ENCODE results near the gene RIPK1.
"Not testable (repeated sequence)": the region's sequence is repeated elsewhere in the genome, so short reads cannot be mapped to it uniquely, and the experiment has no call there.

Gene RIPK1

GRCh38 chr6:3068329-3069214, at the start of gene RIPK1:
RIPK1 (plus strand) TSS chr6:3068494; CDS start chr6:3076824, 8,330 bp downstream.
- peak; percentile 88 to 94 for DNase-seq (ENCODE audit: low read depth in 1 of 2, low spot score in 1 of 2)

- DNase-seq (ENCODE audit: low read depth in 1 of 2, low spot score in 1 of 2), result no peak
Observed at GRCh38 chr6:3019065-3019464, 49.2 kb upstream of the RIPK1 start.

GRCh38 chr6:3019749-3020320, 48.5 kb upstream of the RIPK1 start:
- DNase-seq (ENCODE audit: low read depth in 1 of 2, low spot score in 1 of 2), result no peak

GRCh38 chr6:3020976-3021598, 47.2 kb upstream of the RIPK1 start:
- not testable (repeated sequence) for DNase-seq (ENCODE audit: low read depth in 1 of 2, low spot score in 1 of 2)

- DNase-seq (ENCODE audit: low read depth in 1 of 2, low spot score in 1 of 2), result no peak
Observed at GRCh38 chr6:3022765-3023662, 45.3 kb upstream of the RIPK1 start.

GRCh38 chr6:3023663-3024483, 44.4 kb upstream of the RIPK1 start:
- peak; percentile 78 to 80 for DNase-seq (ENCODE audit: low read depth in 1 of 2, low spot score in 1 of 2)

GRCh38 chr6:3026791-3027626, 41.3 kb upstream of the RIPK1 start:
- DNase-seq (ENCODE audit: low read depth in 1 of 2, low spot score in 1 of 2), result no peak

GRCh38 chr6:3028156-3028555, 40.1 kb upstream of the RIPK1 start:
- DNase-seq (ENCODE audit: low read depth in 1 of 2, low spot score in 1 of 2), result not testable (repeated sequence)

- no peak for DNase-seq (ENCODE audit: low read depth in 1 of 2, low spot score in 1 of 2)
Observed at GRCh38 chr6:3031857-3032640, 36.2 kb upstream of the RIPK1 start.

- DNase-seq (ENCODE audit: low read depth in 1 of 2, low spot score in 1 of 2), result no peak
Observed at GRCh38 chr6:3032986-3033385, 35.3 kb upstream of the RIPK1 start.

- DNase-seq (ENCODE audit: low read depth in 1 of 2, low spot score in 1 of 2), result no peak
Observed at GRCh38 chr6:3033652-3034051, 34.6 kb upstream of the RIPK1 start.

GRCh38 chr6:3035397-3035796, 32.9 kb upstream of the RIPK1 start:
- no peak for DNase-seq (ENCODE audit: low read depth in 1 of 2, low spot score in 1 of 2)

- no peak for DNase-seq (ENCODE audit: low read depth in 1 of 2, low spot score in 1 of 2)
Observed at GRCh38 chr6:3036861-3037637, 31.2 kb upstream of the RIPK1 start.

GRCh38 chr6:3037638-3038365, 30.5 kb upstream of the RIPK1 start:
- no peak for DNase-seq (ENCODE audit: low read depth in 1 of 2, low spot score in 1 of 2)

GRCh38 chr6:3039384-3039783, 28.9 kb upstream of the RIPK1 start:
- DNase-seq (ENCODE audit: low read depth in 1 of 2, low spot score in 1 of 2), result no peak

- no peak for DNase-seq (ENCODE audit: low read depth in 1 of 2, low spot score in 1 of 2)
Observed at GRCh38 chr6:3041147-3041546, 27.1 kb upstream of the RIPK1 start.

GRCh38 chr6:3041606-3042005, 26.7 kb upstream of the RIPK1 start:
- no peak for DNase-seq (ENCODE audit: low read depth in 1 of 2, low spot score in 1 of 2)

Data from stimulated activated CD4-positive, alpha-beta T cell treated with anti-CD3 and anti-CD28 coated beads, Interleukin-15, amount 100 ng/mL, for 1 hour (primary cell).